ENCODE results near the gene PCARE.

DNA sequence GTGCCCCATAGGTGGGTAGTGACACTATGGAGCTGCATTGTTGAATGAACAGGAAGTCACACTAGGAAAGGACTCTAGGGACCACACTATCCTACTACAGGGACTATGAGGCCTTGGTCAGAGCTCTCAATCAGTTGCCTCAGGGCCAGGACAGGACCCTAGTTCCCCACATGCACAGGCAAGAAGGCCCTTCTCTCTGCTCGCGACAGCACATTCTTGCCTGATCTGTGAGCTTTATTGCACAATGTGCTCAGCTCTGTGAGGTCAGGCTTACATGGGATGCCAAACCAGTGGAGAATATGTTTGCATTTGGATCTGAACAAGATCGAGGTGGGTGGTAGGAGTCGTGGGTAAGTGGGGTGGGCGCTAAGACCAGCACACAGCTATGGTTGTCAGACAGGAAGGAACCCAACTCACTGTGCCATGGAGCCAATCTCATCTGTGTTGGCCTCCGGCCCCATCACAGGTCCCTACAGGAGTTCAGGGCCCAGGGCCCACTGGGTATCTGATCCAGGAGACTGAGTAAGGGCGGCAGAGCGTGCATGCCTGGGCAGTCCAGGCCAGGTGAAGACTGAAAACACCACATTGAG lies 8.0 kb downstream of the PCARE start:
- TF ChIP-seq CTCF (tag by site-specific recombination; IDR thresholded peaks at IDR 0.05): no peak
- TF ChIP-seq YY1 (tag by site-specific recombination; IDR thresholded peaks at IDR 0.05): no peak
- no peak for TF ChIP-seq ZNF280C (tag by site-specific recombination; IDR thresholded peaks at IDR 0.05)
- no peak for TF ChIP-seq ZBTB8A (tag by site-specific recombination; IDR thresholded peaks at IDR 0.05)
- no peak for TF ChIP-seq ZNF558 (tag by site-specific recombination; IDR thresholded peaks at IDR 0.05)
- TF ChIP-seq ZNF830 (tag by site-specific recombination; IDR thresholded peaks at IDR 0.05; ENCODE audit: low read depth): no peak
- no peak for TF ChIP-seq ZNF777 (tag by site-specific recombination; IDR thresholded peaks at IDR 0.05; ENCODE audit: borderline replicate concordance)
- no peak for TF ChIP-seq ZNF114 (tag by site-specific recombination; IDR thresholded peaks at IDR 0.05)
- no peak for TF ChIP-seq ZNF350 (tag by site-specific recombination; IDR thresholded peaks at IDR 0.05)
- TF ChIP-seq ZBTB11 (tag by site-specific recombination; conservative IDR thresholded peaks at IDR 0.05; ENCODE audit: low read depth): no peak

Measured in HEK293 (cell line).